ENCODE results near the gene CGN. TPM values are rescaled to one million over a fixed set of nuclear protein-coding genes. Genes with fewer than 3 reads are reported as not detected.
A peak's percentile ranks its signal among the peaks of the same experiment; 100 is the strongest.

Gene CGN
- total RNA-seq, 6 experiments from 2014 or later = 15.9 to 65.4 (median 38.6) TPM

- H3K4me1 ChIP-seq = peaks cover 0 to 53% (median 11%) of the 10 kb centered on the region in 4 donors
- DNase-seq (peak; percentile 53 to 69 (median 64)), ATAC-seq (peak; percentile 4 to 18 (median 8))
These were observed 539 bp downstream of the CGN start for GRCh38 chr1:151511636-151512215.

GRCh38 chr1:151512326-151512725 lies 1.1 kb downstream of the CGN start:
- Histone ChIP-seq H3K27me3 (no peaks in the 10 kb centered on the region), H3K4me3 (peak overlapping the region; percentile 66 to 72 (median 67)), H3K27ac (peak overlapping the region; percentile 76 to 97 (median 90)), H3K36me3 (no peaks in the 10 kb centered on the region), H3K4me1 (peaks cover 0 to 59% (median 14%) of the 10 kb centered on the region in 4 donors), H3K9me3 (no peaks in the 10 kb centered on the region)
- intact Hi-C loops (cut with DNase I) = no loop called here
- WGBS (ENCODE audit: insufficient coverage, low coverage, low lambda C conversion rate, missing lambda C conversion rate) = 27% methylated on average over 4 of the region's 4 CpGs
- TF ChIP-seq POLR2A (IDR thresholded peaks at IDR 0.05) (no peak), CTCF (IDR thresholded peaks at IDR 0.05) (no peak)
- ATAC-seq (no peak), DNase-seq (no peak)

More at GRCh38 chr1:151511636-151512215, 539 bp downstream of the CGN start:
- Histone ChIP-seq H3K27ac (peak overlapping the region; percentile 76 to 97 (median 90)), H3K9me3 (no peaks in the 10 kb centered on the region), H3K27me3 (no peaks in the 10 kb centered on the region), H3K4me3 (peak overlapping the region; percentile 66 to 72 (median 67)), H3K36me3 (no peaks in the 10 kb centered on the region)
- 1% methylated on average over 11 of the region's 23 CpGs for WGBS (ENCODE audit: insufficient coverage, low coverage, low lambda C conversion rate, missing lambda C conversion rate)
- no peak for TF ChIP-seq POLR2A (IDR thresholded peaks at IDR 0.05)
- peak in 1 of 4 donors; percentile 3 for TF ChIP-seq CTCF (IDR thresholded peaks at IDR 0.05)
- intact Hi-C loops (cut with DNase I) = no loop called here

GRCh38 chr1:151512801-151513625 lies 1.8 kb downstream of the CGN start:
- TF ChIP-seq CTCF (IDR thresholded peaks at IDR 0.05) = no peak
- peak; percentile 44 for TF ChIP-seq POLR2A (IDR thresholded peaks at IDR 0.05)
- Histone ChIP-seq H3K27ac (peak overlapping the region; percentile 76 to 97 (median 90)), H3K4me1 (peaks cover 0 to 61% (median 15%) of the 10 kb centered on the region in 4 donors), H3K36me3 (no peaks in the 10 kb centered on the region), H3K9me3 (no peaks in the 10 kb centered on the region), H3K4me3 (peak overlapping the region; percentile 66 to 72 (median 67)), H3K27me3 (no peaks in the 10 kb centered on the region)
- ATAC-seq = peak; percentile 19 to 39 (median 30)
- 24% methylated on average over 6 of the region's 8 CpGs for WGBS (ENCODE audit: insufficient coverage, low coverage, low lambda C conversion rate, missing lambda C conversion rate)
- intact Hi-C loops (cut with DNase I) = no loop called here
- DNase-seq = peak; percentile 33 to 78 (median 59)

- Histone ChIP-seq H3K9me3 (no peaks in the 10 kb centered on the region), H3K36me3 (peaks cover 0 to 4% (median under 1%) of the 10 kb centered on the region in 4 donors), H3K4me1 (peaks cover 0 to 61% (median 15%) of the 10 kb centered on the region in 4 donors), H3K27me3 (no peaks in the 10 kb centered on the region), H3K4me3 (peak overlapping the region in 2 of 3 donors; percentile 67 to 72), H3K27ac (peak overlapping the region; percentile 82 to 97 (median 90))
- no peak for TF ChIP-seq POLR2A (IDR thresholded peaks at IDR 0.05)
- WGBS (ENCODE audit: insufficient coverage, low coverage, low lambda C conversion rate, missing lambda C conversion rate) = 19% methylated on average over 3 of the region's 6 CpGs
- ATAC-seq (peak; percentile 61 to 76 (median 68)), DNase-seq (peak; percentile 85 to 96 (median 92))
- intact Hi-C loops (cut with DNase I) = no loop called here
These were observed 2.5 kb downstream of the CGN start for GRCh38 chr1:151513626-151514121.

Measured in right lobe of liver (tissue), 6 donors.